ENCODE results near the gene HOXA2. TPM values are rescaled to one million over a fixed set of nuclear protein-coding genes. Genes with fewer than 3 reads are reported as not detected.

Gene HOXA2
- total RNA-seq, 2 experiments from 2014 or later = not detected

- H3K27me3 Mint-ChIP-seq = peaks cover 66% of the 10 kb centered on the region
- no peak for DNase-seq
- H3K4me3 Mint-ChIP-seq = no peak overlapping the region
Measured at GRCh38 chr7:27143950-27144780, 41.7 kb upstream of the HOXA2 start.

GRCh38 chr7:27143023-27143949, 40.8 kb upstream of the HOXA2 start, which contains the start of gene HOXA5:
HOXA5 (minus strand) TSS chr7:27143681; CDS start chr7:27143607, 74 bp downstream.
- Mint-ChIP-seq H3K9me3 (no peaks in the 10 kb centered on the region), H3K27me3 (peaks cover 66% of the 10 kb centered on the region), H3K27ac (no peak within 1 kb of the TSS), H3K36me3 (peaks cover 1% of the 10 kb centered on the region), H3K4me1 (peaks cover 4% of the 10 kb centered on the region), H3K4me3 (no peak within 1 kb of the TSS)
- DNase-seq = no peak

More at GRCh38 chr7:27143950-27144780, 41.7 kb upstream of the HOXA2 start:
- peaks cover 7% of the 10 kb centered on the region for H3K4me1 Mint-ChIP-seq
- peaks cover 1% of the 10 kb centered on the region for H3K36me3 Mint-ChIP-seq
- H3K9me3 Mint-ChIP-seq = no peaks in the 10 kb centered on the region
- no peak overlapping the region for H3K27ac Mint-ChIP-seq

- no peak for DNase-seq
- H3K4me1 Mint-ChIP-seq = no peaks in the 10 kb centered on the region
- peaks cover 1% of the 10 kb centered on the region for H3K36me3 Mint-ChIP-seq
- no peak overlapping the region for H3K27ac Mint-ChIP-seq
- peaks cover 66% of the 10 kb centered on the region for H3K27me3 Mint-ChIP-seq
- H3K4me3 Mint-ChIP-seq = no peak overlapping the region
- H3K9me3 Mint-ChIP-seq = no peaks in the 10 kb centered on the region
Measured at GRCh38 chr7:27142580-27143022, 40.1 kb upstream of the HOXA2 start.

GRCh38 chr7:27141923-27142579, 39.6 kb upstream of the HOXA2 start:
- peaks cover 66% of the 10 kb centered on the region for H3K27me3 Mint-ChIP-seq

GRCh38 chr7:27141137-27141922, 38.8 kb upstream of the HOXA2 start:
- DNase-seq = no peak
- peaks cover 4% of the 10 kb centered on the region for H3K4me1 Mint-ChIP-seq
- H3K36me3 Mint-ChIP-seq = peaks cover 1% of the 10 kb centered on the region
- no peaks in the 10 kb centered on the region for H3K9me3 Mint-ChIP-seq
- no peak overlapping the region for H3K4me3 Mint-ChIP-seq
- H3K27ac Mint-ChIP-seq = no peak overlapping the region
- H3K27me3 Mint-ChIP-seq = peaks cover 64% of the 10 kb centered on the region

More at GRCh38 chr7:27141923-27142579, 39.6 kb upstream of the HOXA2 start:
- Mint-ChIP-seq H3K27ac (no peak overlapping the region), H3K36me3 (peaks cover 1% of the 10 kb centered on the region), H3K4me1 (peaks cover 3% of the 10 kb centered on the region), H3K9me3 (no peaks in the 10 kb centered on the region), H3K4me3 (no peak overlapping the region)
- no peak for DNase-seq

- H3K27me3 Mint-ChIP-seq = peaks cover 64% of the 10 kb centered on the region
- H3K27ac Mint-ChIP-seq = no peak overlapping the region
- H3K4me1 Mint-ChIP-seq = peaks cover 5% of the 10 kb centered on the region
- H3K4me3 Mint-ChIP-seq = no peak overlapping the region
- no peaks in the 10 kb centered on the region for H3K9me3 Mint-ChIP-seq
- H3K36me3 Mint-ChIP-seq = peaks cover 1% of the 10 kb centered on the region
- no peak for DNase-seq
Measured at GRCh38 chr7:27140126-27140857, 37.8 kb upstream of the HOXA2 start.

GRCh38 chr7:27139334-27140125, 37.0 kb upstream of the HOXA2 start:
- no peak for DNase-seq
- H3K27ac Mint-ChIP-seq = no peak overlapping the region
- peaks cover 70% of the 10 kb centered on the region for H3K27me3 Mint-ChIP-seq
- no peaks in the 10 kb centered on the region for H3K9me3 Mint-ChIP-seq
- H3K36me3 Mint-ChIP-seq = peaks cover 1% of the 10 kb centered on the region
- H3K4me1 Mint-ChIP-seq = peaks cover 11% of the 10 kb centered on the region
- H3K4me3 Mint-ChIP-seq = no peak overlapping the region

- Mint-ChIP-seq H3K4me1 (peaks cover 17% of the 10 kb centered on the region), H3K27ac (no peak overlapping the region), H3K9me3 (no peaks in the 10 kb centered on the region), H3K27me3 (peaks cover 70% of the 10 kb centered on the region), H3K36me3 (peaks cover 1% of the 10 kb centered on the region), H3K4me3 (no peak overlapping the region)
- no peak for DNase-seq
Measured at GRCh38 chr7:27138985-27139333, 36.5 kb upstream of the HOXA2 start.

- Mint-ChIP-seq H3K27me3 (peaks cover 73% of the 10 kb centered on the region), H3K4me3 (no peak overlapping the region)
Measured at GRCh38 chr7:27138472-27138871, 36.0 kb upstream of the HOXA2 start.

GRCh38 chr7:27137640-27138315, 35.3 kb upstream of the HOXA2 start:
- Mint-ChIP-seq H3K4me1 (peaks cover 20% of the 10 kb centered on the region), H3K27me3 (peaks cover 76% of the 10 kb centered on the region), H3K36me3 (peaks cover 1% of the 10 kb centered on the region), H3K27ac (no peak overlapping the region), H3K4me3 (no peak overlapping the region), H3K9me3 (no peaks in the 10 kb centered on the region)
- no peak for DNase-seq

More at GRCh38 chr7:27138472-27138871, 36.0 kb upstream of the HOXA2 start:
- no peaks in the 10 kb centered on the region for H3K9me3 Mint-ChIP-seq
- peaks cover 20% of the 10 kb centered on the region for H3K4me1 Mint-ChIP-seq
- no peak overlapping the region for H3K27ac Mint-ChIP-seq
- DNase-seq = no peak
- peaks cover 1% of the 10 kb centered on the region for H3K36me3 Mint-ChIP-seq

GRCh38 chr7:27134392-27134791, 31.9 kb upstream of the HOXA2 start:
- no peak for DNase-seq
- no peak overlapping the region for H3K27ac Mint-ChIP-seq
- H3K27me3 Mint-ChIP-seq = peaks cover 79% of the 10 kb centered on the region
- no peaks in the 10 kb centered on the region for H3K9me3 Mint-ChIP-seq
- H3K4me3 Mint-ChIP-seq = no peak overlapping the region
- H3K4me1 Mint-ChIP-seq = peaks cover 20% of the 10 kb centered on the region
- no peaks in the 10 kb centered on the region for H3K36me3 Mint-ChIP-seq

- Mint-ChIP-seq H3K4me3 (no peak overlapping the region), H3K27me3 (peaks cover 82% of the 10 kb centered on the region), H3K4me1 (peaks cover 20% of the 10 kb centered on the region), H3K36me3 (no peaks in the 10 kb centered on the region), H3K9me3 (no peaks in the 10 kb centered on the region), H3K27ac (no peak overlapping the region)
- no peak for DNase-seq
Measured at GRCh38 chr7:27133409-27134231, 31.1 kb upstream of the HOXA2 start.

Data from activated naive CD8-positive, alpha-beta T cell treated with anti-CD3 and anti-CD28 coated beads for 36 hours (primary cell).